Hepatocyte (in vitro differentiated cells): ENCODE measurements around the gene USP33.
"Not testable (repeated sequence)": the region's sequence is repeated elsewhere in the genome, so short reads cannot be mapped to it uniquely, and the experiment has no call there.

Source experiments
- EZH2 ChIP-seq: fragments of 200-600 bp; sonication (generic); IDR thresholded peaks from 2 replicates; pipeline ENCODE4 v1.6.1; 2016; ENCODE audit warnings: antibody characterized with exemption, mild to moderate bottlenecking, borderline replicate concordance
- EZH2phosphoT487 ChIP-seq: fragments of 200-600 bp; sonication (generic); IDR thresholded peaks from one replicate; pipeline ENCODE4 v1.6.1; 2018; ENCODE audit warnings: antibody characterized with exemption, mild to moderate bottlenecking, low read depth, moderate library complexity; ENCODE audit not compliant: unreplicated experiment, severe bottlenecking
- TF ChIP-seq, protein P1 (sequence below): fragments of 200-600 bp; sonication (generic); IDR thresholded peaks from 2 replicates; pipeline ENCODE4 v1.5.1; 2016; ENCODE audit warnings: antibody characterized with exemption, mild to moderate bottlenecking; ENCODE audit not compliant: poor library complexity

DNA sequence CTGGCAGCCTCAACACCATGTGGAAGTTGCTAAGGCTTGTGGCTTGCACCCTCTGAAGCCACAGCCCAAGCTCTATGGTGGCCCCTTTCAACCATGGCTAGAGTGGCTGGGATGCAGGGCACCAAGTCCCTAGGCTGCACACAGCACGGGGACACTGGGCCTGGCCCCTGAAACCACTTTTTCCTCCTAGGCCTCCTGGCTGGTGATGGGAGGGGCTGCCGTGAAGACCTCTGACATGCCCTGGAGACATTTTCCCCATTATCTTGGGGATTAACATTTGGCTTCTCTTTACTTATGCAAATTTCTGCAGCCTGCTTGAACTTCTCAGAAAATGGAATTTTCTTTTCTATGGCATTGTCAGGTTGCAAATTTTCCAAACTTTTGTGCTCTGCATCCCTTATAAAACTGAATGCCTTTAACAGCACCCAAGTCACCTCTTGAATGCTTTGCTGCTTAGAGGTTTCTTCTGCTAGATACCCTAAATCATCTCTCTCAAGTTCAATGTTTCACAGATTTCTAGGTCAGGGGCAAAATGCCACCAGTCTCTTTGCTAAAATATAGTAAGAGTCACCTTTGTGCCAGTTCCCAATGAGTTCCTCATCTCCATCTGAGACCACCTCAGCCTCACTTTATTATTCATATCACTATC lies 26.6 kb upstream of the USP33 start:
- TF ChIP-seq, protein P1, sequence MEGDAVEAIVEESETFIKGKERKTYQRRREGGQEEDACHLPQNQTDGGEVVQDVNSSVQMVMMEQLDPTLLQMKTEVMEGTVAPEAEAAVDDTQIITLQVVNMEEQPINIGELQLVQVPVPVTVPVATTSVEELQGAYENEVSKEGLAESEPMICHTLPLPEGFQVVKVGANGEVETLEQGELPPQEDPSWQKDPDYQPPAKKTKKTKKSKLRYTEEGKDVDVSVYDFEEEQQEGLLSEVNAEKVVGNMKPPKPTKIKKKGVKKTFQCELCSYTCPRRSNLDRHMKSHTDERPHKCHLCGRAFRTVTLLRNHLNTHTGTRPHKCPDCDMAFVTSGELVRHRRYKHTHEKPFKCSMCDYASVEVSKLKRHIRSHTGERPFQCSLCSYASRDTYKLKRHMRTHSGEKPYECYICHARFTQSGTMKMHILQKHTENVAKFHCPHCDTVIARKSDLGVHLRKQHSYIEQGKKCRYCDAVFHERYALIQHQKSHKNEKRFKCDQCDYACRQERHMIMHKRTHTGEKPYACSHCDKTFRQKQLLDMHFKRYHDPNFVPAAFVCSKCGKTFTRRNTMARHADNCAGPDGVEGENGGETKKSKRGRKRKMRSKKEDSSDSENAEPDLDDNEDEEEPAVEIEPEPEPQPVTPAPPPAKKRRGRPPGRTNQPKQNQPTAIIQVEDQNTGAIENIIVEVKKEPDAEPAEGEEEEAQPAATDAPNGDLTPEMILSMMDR: not testable (repeated sequence)
- TF ChIP-seq EZH2, EZH2phosphoT487: not testable (repeated sequence)
